Astrocyte (in vitro differentiated cells and primary cell): ENCODE data around the gene CTIF. TPM values are rescaled to one million over a fixed set of nuclear protein-coding genes. Genes with fewer than 3 reads are reported as not detected.

Source experiments
- DNase-seq: peaks from one replicate; pipeline ENCODE4 v3.0.0-alpha.2; 2010; ENCODE audit warnings: low read depth
- FAIRE-seq: peaks from 2 replicates; lab custom pipeline; 2011; peaks lifted over from hg19 to GRCh38; lab: Jason Lieb, UNC
- H2AFZ ChIP-seq: 2 replicates; pipeline ENCODE4 v1.6.0; 2012; ENCODE audit warnings: low read depth, low read length, inconsistent platforms
- H3K27ac ChIP-seq: 2 replicates; pipeline ENCODE4 v1.5.1; 2011; ENCODE audit warnings: low read depth, low read length, inconsistent platforms
- H3K27me3 ChIP-seq: 2 replicates; pipeline ENCODE4 v1.6.0; 2011; ENCODE audit warnings: low read length, inconsistent platforms; ENCODE audit not compliant: insufficient read depth
- H3K36me3 ChIP-seq: 2 replicates; pipeline ENCODE4 v1.5.1; 2011; ENCODE audit warnings: low read length, inconsistent platforms; ENCODE audit not compliant: insufficient read depth
- H3K4me1 ChIP-seq: 2 replicates; pipeline ENCODE4 v1.5.1; 2011; ENCODE audit warnings: low read length, inconsistent platforms; ENCODE audit not compliant: insufficient read depth
- H3K4me2 ChIP-seq: 2 replicates; pipeline ENCODE4 v1.6.0; 2012; ENCODE audit warnings: low read length, inconsistent platforms
- H3K4me3 ChIP-seq: 2 replicates; pipeline ENCODE4 v1.5.1; 2011; ENCODE audit warnings: low read depth, mild to moderate bottlenecking, low read length, inconsistent platforms; ENCODE audit not compliant: insufficient read depth
- H3K79me2 ChIP-seq: 2 replicates; pipeline ENCODE4 v1.6.0; 2012; ENCODE audit warnings: mild to moderate bottlenecking, low read length, inconsistent platforms; ENCODE audit not compliant: insufficient read depth
- H3K9ac ChIP-seq: 2 replicates; pipeline ENCODE4 v1.6.0; 2012; ENCODE audit warnings: mild to moderate bottlenecking, low read length, inconsistent platforms
- H3K9me3 ChIP-seq: 2 replicates; pipeline ENCODE4 v1.5.1; 2012; ENCODE audit warnings: low read depth, mild to moderate bottlenecking, low read length, inconsistent platforms; ENCODE audit not compliant: insufficient read depth
- H4K20me1 ChIP-seq: 2 replicates; pipeline ENCODE4 v1.6.0; 2012; ENCODE audit warnings: low read length, inconsistent platforms; ENCODE audit not compliant: insufficient read depth
- H3K27ac Mint-ChIP-seq: one replicate; pipeline ENCODE4 v1.8.0; 2021; ENCODE audit warnings: mild to moderate bottlenecking, mixed read lengths; ENCODE audit not compliant: unreplicated experiment
- H3K27me3 Mint-ChIP-seq: one replicate; pipeline ENCODE4 v1.8.0; 2021; ENCODE audit warnings: low read depth, mixed read lengths; ENCODE audit not compliant: unreplicated experiment
- H3K36me3 Mint-ChIP-seq: one replicate; pipeline ENCODE4 v1.8.0; 2021; ENCODE audit warnings: low read depth, mixed read lengths; ENCODE audit not compliant: unreplicated experiment
- H3K4me1 Mint-ChIP-seq: one replicate; pipeline ENCODE4 v1.8.0; 2021; ENCODE audit warnings: low read depth, mixed read lengths; ENCODE audit not compliant: unreplicated experiment
- H3K4me3 Mint-ChIP-seq: one replicate; pipeline ENCODE4 v1.8.0; 2021; ENCODE audit warnings: mild to moderate bottlenecking, moderate library complexity, mixed read lengths; ENCODE audit not compliant: unreplicated experiment
- H3K9me3 Mint-ChIP-seq: one replicate; pipeline ENCODE4 v1.8.0; 2021; ENCODE audit warnings: mild to moderate bottlenecking, mixed read lengths; ENCODE audit not compliant: unreplicated experiment
- CTCF ChIP-seq: IDR thresholded peaks from 2 replicates; pipeline ENCODE4 v1.5.1; 2011; ENCODE audit warnings: low read depth, mild to moderate bottlenecking, inconsistent platforms, low read length, moderate library complexity; ENCODE audit not compliant: insufficient read depth
- EZH2 ChIP-seq: IDR thresholded peaks from 2 replicates; pipeline ENCODE4 v1.6.1; 2012; ENCODE audit warnings: mild to moderate bottlenecking, low read length, inconsistent platforms; ENCODE audit not compliant: insufficient read depth
- total RNA-seq: library from RNA; stranded (reverse); gene quantifications from 2 replicates; pipeline ENCODE4 v1.2.1, GENCODE V29; 2021

The CTIF gene
- total RNA-seq, 1 donor from 2014 or later, result 101 TPM

DNA sequence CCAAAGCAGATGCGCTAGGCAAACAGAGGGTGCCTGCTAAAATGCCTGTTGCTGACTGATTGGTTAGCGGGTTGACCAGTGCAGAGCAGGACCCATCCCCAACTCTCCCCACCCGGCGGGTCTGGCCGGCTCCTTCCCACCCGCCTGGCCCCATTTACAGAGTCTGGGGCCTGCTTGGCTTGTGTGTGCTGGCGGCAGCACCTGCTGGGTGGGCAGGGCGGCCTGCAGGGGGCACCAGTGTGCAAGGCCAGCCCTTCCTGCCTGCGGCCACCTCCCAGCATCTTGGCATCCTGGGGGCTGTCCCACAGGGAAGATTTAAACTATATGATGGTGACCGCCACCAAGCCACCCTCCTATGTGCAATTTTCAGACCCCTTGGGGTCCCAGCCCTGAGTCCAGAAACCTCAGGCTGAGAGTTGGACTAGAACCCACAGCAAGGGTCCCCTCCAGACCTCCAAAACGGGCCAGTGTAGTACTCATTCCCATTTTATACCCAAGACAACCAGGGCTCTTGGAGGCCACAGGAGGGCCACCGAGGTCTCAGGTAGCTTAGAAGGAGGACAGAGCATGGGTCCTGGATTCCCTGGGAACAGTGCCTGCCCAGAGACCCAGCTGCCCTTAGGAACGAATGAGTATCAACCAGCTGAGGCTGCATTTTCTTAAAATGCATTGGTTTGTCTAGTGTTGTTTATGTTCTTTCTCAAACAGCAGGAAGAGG is 238.4 kb downstream of the CTIF start:
- H3K4me1 Mint-ChIP-seq, result peaks cover 41% of the 10 kb centered on the region
- no peaks in the 10 kb centered on the region for H3K9me3 Mint-ChIP-seq
- H4K20me1 ChIP-seq, result peaks cover 26% of the 10 kb centered on the region
- H3K4me3 Mint-ChIP-seq, result no peak overlapping the region
- H3K27me3 Mint-ChIP-seq, result no peaks in the 10 kb centered on the region
- DNase-seq, result no peak
- no peak overlapping the region for H2AFZ ChIP-seq
- no peaks in the 10 kb centered on the region for H3K27me3 ChIP-seq
- TF ChIP-seq EZH2 (no peak), CTCF (peak; percentile 43)
- H3K27ac ChIP-seq, result no peak overlapping the region
- H3K4me2 ChIP-seq, result no peak overlapping the region
- no peak overlapping the region for H3K4me3 ChIP-seq
- no peak overlapping the region for H3K27ac Mint-ChIP-seq
- H3K79me2 ChIP-seq, result no peaks in the 10 kb centered on the region
- H3K36me3 Mint-ChIP-seq, result peaks cover 33% of the 10 kb centered on the region
- no peaks in the 10 kb centered on the region for H3K9me3 ChIP-seq
- no peak overlapping the region for H3K9ac ChIP-seq
- H3K4me1 ChIP-seq, result peaks cover 39% of the 10 kb centered on the region
- H3K36me3 ChIP-seq, result peaks cover 3% of the 10 kb centered on the region
- no peak for FAIRE-seq

GRCh38 chr18:48777744-48778116 is 238.9 kb downstream of the CTIF start:
- Histone ChIP-seq H4K20me1 (peaks cover 21% of the 10 kb centered on the region), H2AFZ (no peak overlapping the region), H3K36me3 (peaks cover 3% of the 10 kb centered on the region), H3K9me3 (no peaks in the 10 kb centered on the region), H3K79me2 (no peaks in the 10 kb centered on the region), H3K4me3 (no peak overlapping the region), H3K27ac (no peak overlapping the region), H3K4me1 (peaks cover 43% of the 10 kb centered on the region), H3K27me3 (no peaks in the 10 kb centered on the region), H3K9ac (no peak overlapping the region), H3K4me2 (no peak overlapping the region)
- no peak for DNase-seq
- peaks cover 28% of the 10 kb centered on the region for H3K36me3 Mint-ChIP-seq
- no peak for FAIRE-seq
- no peak for TF ChIP-seq EZH2
- no peak for TF ChIP-seq CTCF
- no peaks in the 10 kb centered on the region for H3K27me3 Mint-ChIP-seq
- H3K4me3 Mint-ChIP-seq, result no peak overlapping the region
- no peaks in the 10 kb centered on the region for H3K9me3 Mint-ChIP-seq
- H3K27ac Mint-ChIP-seq, result peak overlapping the region; percentile 1
- H3K4me1 Mint-ChIP-seq, result peaks cover 44% of the 10 kb centered on the region

DNA sequence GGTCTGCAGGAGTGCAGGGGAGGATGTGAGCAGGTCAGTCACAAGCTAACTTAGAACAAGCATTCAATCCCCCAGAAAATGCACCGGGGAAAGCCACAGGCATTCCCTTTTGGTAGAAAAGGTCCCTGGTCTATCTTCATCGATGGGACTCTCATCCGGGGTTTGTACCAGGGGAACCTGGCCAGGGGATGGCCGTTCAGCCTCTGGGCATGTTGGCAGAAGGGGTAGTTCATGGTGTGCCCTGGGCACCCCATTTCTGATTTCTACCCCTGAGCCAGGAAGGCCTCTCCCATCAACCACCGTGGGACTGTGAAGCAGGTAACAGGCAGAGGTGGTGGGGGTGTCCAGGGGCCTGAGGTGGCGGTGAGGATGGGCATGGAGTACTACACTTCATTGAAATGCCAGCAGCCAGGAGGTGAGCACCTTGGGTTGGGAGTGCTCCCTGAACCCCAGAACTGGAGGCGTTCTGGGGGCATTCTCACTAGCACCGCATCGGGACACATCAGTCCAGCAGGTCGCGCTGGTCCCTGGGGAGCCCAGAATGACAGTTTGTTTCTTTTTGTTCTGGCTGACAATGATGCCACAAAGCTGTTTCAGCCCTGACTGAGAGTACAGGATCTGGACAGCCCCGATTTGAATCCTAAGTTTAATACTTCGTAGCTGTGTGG is 239.6 kb downstream of the CTIF start:
- H3K36me3 ChIP-seq, result peaks cover 3% of the 10 kb centered on the region
- H3K9me3 Mint-ChIP-seq, result no peaks in the 10 kb centered on the region
- no peaks in the 10 kb centered on the region for H3K27me3 Mint-ChIP-seq
- no peak overlapping the region for H3K27ac ChIP-seq
- no peak overlapping the region for H3K4me2 ChIP-seq
- H3K79me2 ChIP-seq, result no peaks in the 10 kb centered on the region
- H3K9ac ChIP-seq, result no peak overlapping the region
- no peaks in the 10 kb centered on the region for H3K9me3 ChIP-seq
- peak overlapping the region; percentile 14 for H3K4me3 Mint-ChIP-seq
- no peak overlapping the region for H3K4me3 ChIP-seq
- DNase-seq (no peak), FAIRE-seq (no peak)
- peaks cover 43% of the 10 kb centered on the region for H3K4me1 ChIP-seq
- no peak for TF ChIP-seq EZH2
- H3K27ac Mint-ChIP-seq, result no peak overlapping the region
- no peak overlapping the region for H2AFZ ChIP-seq
- peaks cover 46% of the 10 kb centered on the region for H3K4me1 Mint-ChIP-seq
- H3K36me3 Mint-ChIP-seq, result peaks cover 28% of the 10 kb centered on the region
- H3K27me3 ChIP-seq, result no peaks in the 10 kb centered on the region
- H4K20me1 ChIP-seq, result peaks cover 20% of the 10 kb centered on the region
